PC-9 (cell line): ENCODE measurements around the gene RPS6KA5.

Experiments used
- EZH2 ChIP-seq: fragments of 200-600 bp; sonication (generic); IDR thresholded peaks from 2 replicates; pipeline ENCODE4 v1.8.0; 2017; ENCODE audit warnings: antibody characterized with exemption, low read depth
- TF ChIP-seq, protein P1 (sequence below): fragments of 200-600 bp; sonication (generic); conservative IDR thresholded peaks from 2 replicates; pipeline ENCODE4 v1.6.1; 2017; ENCODE audit warnings: mixed run types, antibody characterized with exemption, mild to moderate bottlenecking, moderate library complexity

DNA sequence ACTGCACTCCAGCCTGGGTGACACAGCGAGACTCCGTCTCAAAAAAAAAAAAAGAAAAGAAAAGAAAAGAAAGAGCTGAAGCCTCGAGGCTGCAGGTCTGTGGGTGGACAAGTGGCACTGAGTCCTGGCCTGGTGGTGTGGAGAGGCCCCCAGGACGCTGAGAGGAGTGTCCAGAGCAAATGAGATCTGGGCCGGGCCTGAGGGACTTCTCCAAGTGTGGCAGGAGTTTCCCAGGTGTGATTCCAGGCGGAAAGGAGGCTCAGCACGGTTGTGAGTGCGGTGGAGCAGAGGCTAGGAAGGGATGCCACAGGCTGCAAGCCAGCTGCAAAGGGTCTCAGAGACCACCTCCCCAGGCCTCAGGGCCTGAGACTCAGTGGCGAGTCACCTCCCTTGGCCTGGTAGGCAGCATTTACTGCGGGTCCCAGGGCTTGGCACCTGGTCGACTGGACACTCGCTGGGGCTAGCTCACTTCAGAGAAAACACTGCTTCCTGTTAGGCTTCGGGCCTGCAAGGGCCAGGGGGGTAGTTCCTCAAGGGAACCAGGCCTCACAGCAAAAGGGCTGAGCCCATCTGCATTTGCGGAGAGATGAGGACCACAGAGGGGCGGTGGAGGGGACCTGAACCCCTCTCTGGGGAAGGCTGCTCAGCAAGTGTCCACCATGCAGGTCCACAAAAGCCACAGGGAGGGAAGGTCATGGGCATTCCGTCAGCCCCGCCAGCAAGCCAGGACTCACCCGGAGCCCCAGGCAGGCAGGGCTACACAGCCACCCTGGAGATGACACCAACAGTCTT lies 256.0 kb downstream of the RPS6KA5 start:
- TF ChIP-seq, protein P1, sequence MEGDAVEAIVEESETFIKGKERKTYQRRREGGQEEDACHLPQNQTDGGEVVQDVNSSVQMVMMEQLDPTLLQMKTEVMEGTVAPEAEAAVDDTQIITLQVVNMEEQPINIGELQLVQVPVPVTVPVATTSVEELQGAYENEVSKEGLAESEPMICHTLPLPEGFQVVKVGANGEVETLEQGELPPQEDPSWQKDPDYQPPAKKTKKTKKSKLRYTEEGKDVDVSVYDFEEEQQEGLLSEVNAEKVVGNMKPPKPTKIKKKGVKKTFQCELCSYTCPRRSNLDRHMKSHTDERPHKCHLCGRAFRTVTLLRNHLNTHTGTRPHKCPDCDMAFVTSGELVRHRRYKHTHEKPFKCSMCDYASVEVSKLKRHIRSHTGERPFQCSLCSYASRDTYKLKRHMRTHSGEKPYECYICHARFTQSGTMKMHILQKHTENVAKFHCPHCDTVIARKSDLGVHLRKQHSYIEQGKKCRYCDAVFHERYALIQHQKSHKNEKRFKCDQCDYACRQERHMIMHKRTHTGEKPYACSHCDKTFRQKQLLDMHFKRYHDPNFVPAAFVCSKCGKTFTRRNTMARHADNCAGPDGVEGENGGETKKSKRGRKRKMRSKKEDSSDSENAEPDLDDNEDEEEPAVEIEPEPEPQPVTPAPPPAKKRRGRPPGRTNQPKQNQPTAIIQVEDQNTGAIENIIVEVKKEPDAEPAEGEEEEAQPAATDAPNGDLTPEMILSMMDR: no peak
- no peak for TF ChIP-seq EZH2
